C4-2B (cell line): ENCODE results near the gene APIP.

Source experiments
- CTCF ChIP-seq: fragments of 450-650 bp; conservative IDR thresholded peaks from 2 replicates; pipeline ENCODE4 v1.5.1; 2017; ENCODE audit warnings: mild to moderate bottlenecking
- ZFX ChIP-seq: fragments of 450-650 bp; IDR thresholded peaks from 2 replicates; pipeline ENCODE4 v1.6.1; 2017

- TF ChIP-seq CTCF (no peak), ZFX (no peak)
Measured at GRCh38 chr11:34929794-34930763, 13.9 kb upstream of the APIP start.
